Liver (tissue), 9 donors: Measurements from ENCODE around the gene BTN2A1. TPM values are rescaled to one million over a fixed set of nuclear protein-coding genes. Genes with fewer than 3 reads are reported as not detected.

ENCODE experiments used
- DNase-seq: peaks from one replicate; pipeline ENCODE4 v3.0.0-alpha.2; 2017; ENCODE audit warnings: low spot score
- H3K27ac ChIP-seq, 2 donors: one replicate each; pipeline ENCODE4 v1.7.0; 2013; ENCODE audit warnings: inconsistent platforms in 2 of 2, low read length in 2 of 2, control low read depth in 1 of 2, low read depth in 1 of 2, mild to moderate bottlenecking in 1 of 2
- H3K27me3 ChIP-seq, 4 donors: one replicate each; pipeline versions ENCODE4 v1.6.1 to v1.7.0; 2013; ENCODE audit warnings: low read length in 3 of 4, inconsistent platforms in 1 of 4, mild to moderate bottlenecking in 1 of 4, moderate library complexity in 1 of 4; ENCODE audit not compliant: control insufficient read depth in 4 of 4, insufficient read depth in 4 of 4
- H3K36me3 ChIP-seq, 4 donors: one replicate each; pipeline versions ENCODE4 v1.6.1 to v1.7.0; 2013; ENCODE audit warnings: low read length in 3 of 4, mild to moderate bottlenecking in 3 of 4, low read depth in 1 of 4, moderate library complexity in 1 of 4; ENCODE audit not compliant: control insufficient read depth in 4 of 4, insufficient read depth in 3 of 4
- H3K4me1 ChIP-seq, 4 donors: one replicate each; pipeline versions ENCODE4 v1.6.1 to v1.7.0; 2013; ENCODE audit warnings: low read length in 3 of 4, mild to moderate bottlenecking in 3 of 4, moderate library complexity in 1 of 4; ENCODE audit not compliant: control insufficient read depth in 4 of 4, insufficient read depth in 4 of 4
- H3K4me3 ChIP-seq, 3 donors: one replicate each; pipeline versions ENCODE4 v1.6.1 to v1.7.0; 2013; ENCODE audit warnings: low read length in 3 of 3, control low read depth in 1 of 3, low read depth in 1 of 3, mild to moderate bottlenecking in 1 of 3
- H3K9ac ChIP-seq, 2 donors: one replicate each; pipeline ENCODE4 v1.7.0; 2013; ENCODE audit warnings: low read length in 2 of 2, mild to moderate bottlenecking in 2 of 2, moderate library complexity in 2 of 2, control low read depth in 1 of 2, low read depth in 1 of 2
- H3K9me3 ChIP-seq, 4 donors: one replicate each; pipeline versions ENCODE4 v1.6.1 to v1.7.0; 2013; ENCODE audit warnings: low read length in 3 of 4; ENCODE audit not compliant: control insufficient read depth in 4 of 4
- ATF3 ChIP-seq: IDR thresholded peaks from 2 replicates; pipeline ENCODE4 v1.6.1; 2016; ENCODE audit warnings: antibody characterized with exemption
- CTCF ChIP-seq: fragments of 150-350 bp; IDR thresholded peaks from 2 replicates; pipeline ENCODE4 v1.5.1; 2017; ENCODE audit warnings: improper control_type of control experiment, low read depth, low read length; ENCODE audit not compliant: missing input control
- EGR1 ChIP-seq, 2 donors: IDR thresholded peaks; 2 replicates each; pipeline ENCODE4 v1.6.1; 2016 to 2018; ENCODE audit warnings: antibody characterized with exemption in 2 of 2, low read depth in 2 of 2
- FOXA1 ChIP-seq: IDR thresholded peaks from 2 replicates; pipeline ENCODE4 v1.6.1; 2016; ENCODE audit warnings: antibody characterized with exemption
- FOXA2 ChIP-seq: IDR thresholded peaks from 2 replicates; pipeline ENCODE4 v1.6.1; 2016; ENCODE audit warnings: antibody characterized with exemption
- GABPA ChIP-seq, 2 donors: IDR thresholded peaks in 1 of 2; conservative IDR thresholded peaks in 1 of 2; 2 replicates each; pipeline ENCODE4 v1.6.1; 2016; ENCODE audit warnings: antibody characterized with exemption in 2 of 2, mild to moderate bottlenecking in 1 of 2, moderate library complexity in 1 of 2
- HNF4A ChIP-seq, 2 donors: conservative IDR thresholded peaks; 2 replicates each; pipeline ENCODE4 v1.6.1; 2016; ENCODE audit warnings: antibody characterized with exemption in 2 of 2, mild to moderate bottlenecking in 2 of 2
- HNF4G ChIP-seq: IDR thresholded peaks from 2 replicates; pipeline ENCODE4 v1.6.1; 2016; ENCODE audit warnings: antibody characterized with exemption
- JUND ChIP-seq, 2 donors: IDR thresholded peaks; 2 replicates each; pipeline ENCODE4 v1.6.1; 2016; ENCODE audit warnings: antibody characterized with exemption in 2 of 2
- MAX ChIP-seq: IDR thresholded peaks from 2 replicates; pipeline ENCODE4 v1.6.1; 2016; ENCODE audit warnings: antibody characterized with exemption
- NR2F2 ChIP-seq: IDR thresholded peaks from 2 replicates; pipeline ENCODE4 v1.6.1; 2016; ENCODE audit warnings: antibody characterized with exemption
- RAD21 ChIP-seq, 2 donors: IDR thresholded peaks; 2 replicates each; pipeline ENCODE4 v1.6.1; 2016; ENCODE audit warnings: antibody characterized with exemption in 2 of 2, mild to moderate bottlenecking in 2 of 2
- REST ChIP-seq: IDR thresholded peaks from 2 replicates; pipeline ENCODE4 v1.6.1; 2016; ENCODE audit warnings: antibody characterized with exemption, mild to moderate bottlenecking
- RXRA ChIP-seq, 2 donors: IDR thresholded peaks; 2 replicates each; pipeline ENCODE4 v1.6.1; 2017 to 2018; ENCODE audit warnings: antibody characterized with exemption in 2 of 2, mild to moderate bottlenecking in 1 of 2
- SP1 ChIP-seq: IDR thresholded peaks from 2 replicates; pipeline ENCODE4 v1.6.1; 2018; ENCODE audit warnings: antibody characterized with exemption, mild to moderate bottlenecking
- TAF1 ChIP-seq: conservative IDR thresholded peaks from 2 replicates; pipeline ENCODE4 v1.6.1; 2016; ENCODE audit warnings: antibody characterized with exemption, mild to moderate bottlenecking
- YY1 ChIP-seq: IDR thresholded peaks from 2 replicates; pipeline ENCODE4 v1.6.1; 2016; ENCODE audit warnings: antibody characterized with exemption, mild to moderate bottlenecking
- ZBTB33 ChIP-seq: IDR thresholded peaks from 2 replicates; pipeline ENCODE4 v1.6.1; 2016; ENCODE audit warnings: antibody characterized with exemption
- WGBS: extraction: QIAGEN DNeasy Blood & Tissue Kit; methylation state at CpG from one replicate; pipeline ENCODE4 v1.1.7; 2013; 5-methylcytosine and 5-hydroxymethylcytosine counted together
- polyA plus RNA-seq, 2 donors: library from polyadenylated mRNA; stranded (reverse) in 1 of 2; unstranded in 1 of 2; fragments of 200-250 nt in 1 of 2; fragments of >200 nt in 1 of 2; fragmentation: Nextera tagmentation in 1 of 2; extraction: Ambion mirVana in 1 of 2; gene quantifications; one replicate each; pipeline versions ENCODE4 v1.2.1 to v1.2.3, GENCODE V29; 2013 to 2015
- total RNA-seq, 2 donors: library from RNA; depleted of rRNA; stranded (reverse); fragments of >200 nt; gene quantifications; one replicate each; pipeline ENCODE4 v1.2.3, GENCODE V29; 2014
- donor health status: healthy.
- donor health status: healthy.
- donor health status: healthy.
- donor health status: healthy.
- donor health status: healthy.

Gene BTN2A1
- total and polyA plus RNA-seq, 4 donors, result 2.7 to 5.9 (median 5.2) TPM

GRCh38 chr6:26450240-26450639 is 7.5 kb upstream of the BTN2A1 start:
- no peak for DNase-seq
- Histone ChIP-seq H3K36me3 (peaks cover 0 to 15% (median 3%) of the 10 kb centered on the region in 4 donors), H3K27ac (no peak overlapping the region), H3K27me3 (no peaks in the 10 kb centered on the region), H3K4me3 (no peak overlapping the region), H3K4me1 (no peaks in the 10 kb centered on the region), H3K9ac (no peak overlapping the region), H3K9me3 (no peaks in the 10 kb centered on the region)
- no peak for TF ChIP-seq NR2F2
- TF ChIP-seq JUND (IDR thresholded peaks at IDR 0.05), result no peak
- no peak for TF ChIP-seq FOXA2
- TF ChIP-seq ATF3, result no peak
- no peak for TF ChIP-seq GABPA (IDR thresholded peaks at IDR 0.05 in 1 of 2, conservative IDR thresholded peaks at IDR 0.05 in 1 of 2)
- no peak for TF ChIP-seq ZBTB33
- TF ChIP-seq MAX, result no peak
- no peak for TF ChIP-seq FOXA1
- 94% methylated on average over 3 of the region's 3 CpGs for WGBS

- Histone ChIP-seq H3K27me3 (no peaks in the 10 kb centered on the region), H3K4me1 (peaks cover 0 to 6% (median 3%) of the 10 kb centered on the region in 4 donors), H3K4me3 (no peak overlapping the region), H3K27ac (no peak overlapping the region), H3K9ac (no peak overlapping the region), H3K36me3 (peaks cover 0 to 10% (median 3%) of the 10 kb centered on the region in 4 donors), H3K9me3 (no peaks in the 10 kb centered on the region)
- 88% methylated on average over 1 of the region's 1 CpG for WGBS
- no peak for DNase-seq
- no peak for TF ChIP-seq FOXA1
- no peak for TF ChIP-seq REST
- no peak for TF ChIP-seq YY1
- TF ChIP-seq JUND (IDR thresholded peaks at IDR 0.05), result no peak
- no peak for TF ChIP-seq NR2F2
- no peak for TF ChIP-seq GABPA (IDR thresholded peaks at IDR 0.05 in 1 of 2, conservative IDR thresholded peaks at IDR 0.05 in 1 of 2)
- no peak for TF ChIP-seq ATF3
- TF ChIP-seq HNF4G, result no peak
- TF ChIP-seq CTCF, result no peak
- TF ChIP-seq EGR1 (IDR thresholded peaks at IDR 0.05; ENCODE audit: low read depth in 2 of 2), result no peak
- no peak for TF ChIP-seq ZBTB33
- no peak for TF ChIP-seq FOXA2
- TF ChIP-seq TAF1, result no peak
- TF ChIP-seq SP1, result no peak
- no peak for TF ChIP-seq HNF4A (conservative IDR thresholded peaks at IDR 0.05)
- no peak for TF ChIP-seq RAD21 (IDR thresholded peaks at IDR 0.05)
- TF ChIP-seq RXRA (IDR thresholded peaks at IDR 0.05), result no peak
These were observed 5.0 kb upstream of the BTN2A1 start for GRCh38 chr6:26452631-26453235.
